Body of pancreas (tissue), 4 donors: ENCODE data around the gene CARS2. TPM values are rescaled to one million over a fixed set of nuclear protein-coding genes. Genes with fewer than 3 reads are reported as not detected.

Experiments used
- ATAC-seq: fragments of 150-250 bp; one replicate; pipeline ENCODE4 v1.9.1; 2016
- DNase-seq, 4 donors: peaks; one replicate each; pipeline ENCODE4 v3.0.0-alpha.2; 2019
- H3K27ac ChIP-seq, 4 donors: fragments of 200-600 bp; sonication (generic); 1 replicate in 3 of 4; 2 replicates in 1 of 4; pipeline versions ENCODE4 v1.5.1 to v1.6.1; 2016 to 2019; ENCODE audit warnings: mild to moderate bottlenecking in 1 of 4, mixed read lengths in 1 of 4, moderate library complexity in 1 of 4
- H3K27me3 ChIP-seq, 2 donors: fragments of 200-600 bp; sonication (generic); one replicate each; pipeline ENCODE4 v1.6.0; 2016; ENCODE audit warnings: mild to moderate bottlenecking in 1 of 2
- H3K36me3 ChIP-seq, 2 donors: fragments of 200-600 bp; sonication (generic); replicated peaks in 1 of 2; 2 replicates each; pipeline ENCODE4 v1.5.1; 2016; ENCODE audit warnings: low read depth in 2 of 2; ENCODE audit not compliant: insufficient read depth in 1 of 2
- H3K4me1 ChIP-seq: fragments of 200-600 bp; sonication (generic); one replicate; pipeline ENCODE4 v1.6.0; 2016
- H3K4me3 ChIP-seq, 2 donors: fragments of 200-600 bp; sonication (generic); 1 replicate in 1 of 2; 2 replicates in 1 of 2; pipeline ENCODE4 v1.5.1; 2016 to 2019
- H3K9me3 ChIP-seq, 3 donors: fragments of 200-600 bp; sonication (generic); 1 replicate in 2 of 3; 2 replicates in 1 of 3; pipeline ENCODE4 v1.5.1; 2016
- POLR2A ChIP-seq, 3 donors: fragments of 450-650 bp; IDR thresholded peaks; one replicate each; pipeline ENCODE4 v1.6.1; 2016; ENCODE audit warnings: antibody characterized with exemption in 3 of 3, mild to moderate bottlenecking in 2 of 3
- WGBS, 2 donors: methylation state at CpG; one replicate each; pipeline ENCODE4 v1.1.5; 2017; 5-methylcytosine and 5-hydroxymethylcytosine counted together
- intact Hi-C: fragments of 100-400 bp; cut with DNase I; formaldehyde crosslinking; loops from one replicate; pipeline ENCODE4 v1.15.1; 2023
- total RNA-seq, 2 donors: library from RNA; depleted of rRNA; stranded (reverse); fragments of >200 nt; gene quantifications; one replicate each; pipeline ENCODE4 v1.1.0, GENCODE V29; 2016
- TF ChIP-seq, protein P1 (sequence below), 7 experiments: fragments of 450-650 bp in 4 of 7; fragments of 200-600 bp in 3 of 7; sonication (generic) in 3 of 7; IDR thresholded peaks; one replicate each; pipeline ENCODE4 v1.5.1; 2016 to 2019; ENCODE audit warnings: antibody characterized with exemption in 7 of 7

Gene CARS2
- total RNA-seq, 2 donors from 2014 or later, result 30.1 to 43.5 TPM

DNA sequence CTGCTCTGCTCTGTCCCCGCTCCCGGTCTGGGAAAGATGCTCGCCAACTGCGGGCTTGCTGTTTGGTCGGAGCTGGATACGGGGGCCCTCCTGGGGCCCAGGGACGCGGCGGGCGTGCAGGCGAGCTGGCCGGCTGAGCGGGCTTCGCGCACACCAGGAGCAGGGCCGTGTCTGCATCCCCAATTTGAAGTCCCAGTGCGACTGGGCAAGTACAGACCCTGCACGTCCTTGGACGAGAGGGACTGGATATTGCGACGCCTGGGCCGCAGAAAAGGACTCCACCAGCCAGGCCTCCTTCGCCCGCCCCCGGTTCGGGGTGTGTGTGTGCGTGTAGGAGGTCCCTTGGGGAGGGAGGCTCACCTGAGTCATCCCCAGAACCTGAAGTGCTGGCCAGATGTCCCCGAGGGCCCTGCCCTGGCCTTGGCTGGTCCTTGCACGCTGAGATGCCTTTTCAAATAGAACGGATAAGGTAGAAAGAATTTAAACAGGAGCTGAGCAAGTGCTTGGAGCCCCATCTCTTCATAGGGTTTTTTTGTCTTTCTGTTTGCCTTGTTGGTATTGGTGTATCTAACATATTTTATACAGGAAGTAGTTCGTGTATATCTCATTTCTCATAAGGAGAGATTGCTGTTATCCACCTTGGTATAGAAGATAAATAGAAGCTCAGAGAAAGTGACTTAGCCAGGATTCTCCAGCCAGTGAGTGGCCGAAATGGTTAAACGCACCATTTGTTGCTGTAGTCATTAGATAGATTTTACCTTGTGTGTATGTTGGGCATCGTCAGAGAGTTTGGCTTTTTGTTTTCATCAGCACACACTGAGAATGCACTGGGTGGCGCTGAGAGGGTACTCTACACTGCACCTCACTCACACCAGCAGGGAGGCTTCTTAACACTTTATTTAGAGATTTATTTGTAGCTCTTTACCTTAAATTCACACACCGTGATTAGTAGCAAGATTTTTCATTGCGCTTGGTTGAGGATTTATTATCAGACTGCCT, 89.5 kb downstream of the CARS2 start:
- intact Hi-C loops, result no loop called here
- Histone ChIP-seq H3K36me3 (no peaks in the 10 kb centered on the region), H3K27me3 (no peaks in the 10 kb centered on the region), H3K4me1 (peaks cover 35% of the 10 kb centered on the region), H3K4me3 (peak overlapping the region; percentile 73 to 93), H3K9me3 (no peaks in the 10 kb centered on the region), H3K27ac (peak overlapping the region; percentile 93 to 97 (median 94))
- TF ChIP-seq POLR2A (IDR thresholded peaks at IDR 0.05), result peak; percentile 5 to 30 (median 17)
- TF ChIP-seq, protein P1, sequence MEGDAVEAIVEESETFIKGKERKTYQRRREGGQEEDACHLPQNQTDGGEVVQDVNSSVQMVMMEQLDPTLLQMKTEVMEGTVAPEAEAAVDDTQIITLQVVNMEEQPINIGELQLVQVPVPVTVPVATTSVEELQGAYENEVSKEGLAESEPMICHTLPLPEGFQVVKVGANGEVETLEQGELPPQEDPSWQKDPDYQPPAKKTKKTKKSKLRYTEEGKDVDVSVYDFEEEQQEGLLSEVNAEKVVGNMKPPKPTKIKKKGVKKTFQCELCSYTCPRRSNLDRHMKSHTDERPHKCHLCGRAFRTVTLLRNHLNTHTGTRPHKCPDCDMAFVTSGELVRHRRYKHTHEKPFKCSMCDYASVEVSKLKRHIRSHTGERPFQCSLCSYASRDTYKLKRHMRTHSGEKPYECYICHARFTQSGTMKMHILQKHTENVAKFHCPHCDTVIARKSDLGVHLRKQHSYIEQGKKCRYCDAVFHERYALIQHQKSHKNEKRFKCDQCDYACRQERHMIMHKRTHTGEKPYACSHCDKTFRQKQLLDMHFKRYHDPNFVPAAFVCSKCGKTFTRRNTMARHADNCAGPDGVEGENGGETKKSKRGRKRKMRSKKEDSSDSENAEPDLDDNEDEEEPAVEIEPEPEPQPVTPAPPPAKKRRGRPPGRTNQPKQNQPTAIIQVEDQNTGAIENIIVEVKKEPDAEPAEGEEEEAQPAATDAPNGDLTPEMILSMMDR (IDR thresholded peaks at IDR 0.05), result peak in 1 of 7 experiments; percentile 16
- peak; percentile 41 to 69 (median 57) for DNase-seq
- ATAC-seq, result peak; percentile 43
- 4 to 25% methylated on average over 11 to 36 of the region's 37 CpGs for WGBS, 2 donors

DNA sequence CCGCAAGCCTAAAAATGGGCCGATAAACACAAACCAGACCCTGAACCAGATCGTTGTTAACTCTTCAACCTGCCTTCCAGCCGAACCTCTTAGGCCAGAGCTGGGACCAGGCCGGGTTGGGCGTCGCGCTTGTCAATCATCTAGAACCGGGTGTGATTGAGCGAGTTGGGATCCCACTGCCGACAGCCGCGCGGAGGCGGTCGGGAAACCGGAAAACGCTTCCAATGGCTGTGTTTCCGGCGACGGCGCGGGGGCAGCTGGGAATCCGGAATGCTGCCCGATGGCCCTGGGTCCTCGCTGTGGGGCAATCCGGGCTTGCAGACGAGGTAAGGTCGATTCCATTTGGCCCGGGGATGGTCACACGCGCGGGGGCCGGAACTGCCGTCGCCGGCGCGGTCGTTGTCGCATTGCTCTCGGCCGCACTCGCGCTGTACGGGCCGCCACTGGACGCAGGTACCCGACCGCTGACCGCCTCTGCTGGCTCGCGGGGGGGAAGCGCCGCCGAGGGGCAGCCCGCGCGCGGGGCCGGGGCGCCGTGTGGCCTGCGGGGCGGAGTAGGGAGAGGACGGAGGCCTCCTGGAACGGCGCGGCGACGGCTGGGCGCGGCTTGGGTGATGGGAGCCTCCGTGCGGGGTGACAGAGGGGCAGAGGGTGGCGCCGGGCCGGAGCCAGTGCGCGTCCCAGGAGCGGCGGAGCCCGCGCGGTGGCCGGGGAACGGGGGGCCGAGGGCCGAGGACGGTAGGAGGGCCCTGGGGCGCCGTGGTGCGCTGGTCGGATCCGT, 90.4 kb downstream of the CARS2 start, which contains the start of gene NAXD:
Gene NAXD (plus strand): TSS at position 224 of the 781 bp plus-strand sequence. CDS start 57 bp downstream, at position 281.
- no peaks in the 10 kb centered on the region for H3K36me3 ChIP-seq
- intact Hi-C loops, result no loop called here
- 1% methylated on average over 15 to 85 of the region's 95 CpGs for WGBS, 2 donors
- DNase-seq (peak; percentile 90 to 96 (median 94)), ATAC-seq (peak; percentile 86)
- H3K4me1 ChIP-seq, result peaks cover 35% of the 10 kb centered on the region
- peak within 1 kb of the TSS; percentile 73 to 93 for H3K4me3 ChIP-seq
- TF ChIP-seq POLR2A (IDR thresholded peaks at IDR 0.05), result peak; percentile 69 to 82 (median 82)
- TF ChIP-seq, protein P1 (IDR thresholded peaks at IDR 0.05), result no peak
- no peaks in the 10 kb centered on the region for H3K9me3 ChIP-seq
- H3K27ac ChIP-seq, result peak within 1 kb of the TSS; percentile 93 to 97 (median 94)
- no peaks in the 10 kb centered on the region for H3K27me3 ChIP-seq

DNA sequence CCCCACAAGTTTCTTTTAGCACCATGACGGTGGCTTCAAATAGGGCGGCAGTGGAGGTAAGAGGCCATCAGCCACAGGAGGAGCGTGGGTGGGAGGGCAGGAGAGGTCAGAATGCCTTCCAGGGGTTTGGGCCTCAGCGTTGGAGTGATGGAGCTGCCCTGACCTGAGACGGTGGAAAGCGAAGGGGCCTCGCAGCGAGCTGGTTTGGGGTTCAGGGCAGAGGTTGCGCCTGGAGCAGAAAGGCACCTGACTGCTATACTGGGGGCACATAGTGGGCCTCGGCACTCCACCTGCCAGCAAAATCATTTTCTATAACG, 91.0 kb downstream of the CARS2 start:
- no peaks in the 10 kb centered on the region for H3K9me3 ChIP-seq
- intact Hi-C loops, result no loop called here
- DNase-seq (no peak), ATAC-seq (no peak)
- no peak for TF ChIP-seq POLR2A (IDR thresholded peaks at IDR 0.05)
- TF ChIP-seq, protein P1 (IDR thresholded peaks at IDR 0.05), result no peak
- no peak overlapping the region for H3K4me3 ChIP-seq
- peaks cover 35% of the 10 kb centered on the region for H3K4me1 ChIP-seq
- WGBS, 2 donors, result 80 to 96% methylated on average over 8 to 11 of the region's 11 CpGs
- H3K27me3 ChIP-seq, result no peaks in the 10 kb centered on the region
- no peaks in the 10 kb centered on the region for H3K36me3 ChIP-seq
- peak overlapping the region; percentile 51 to 97 (median 94) for H3K27ac ChIP-seq

DNA sequence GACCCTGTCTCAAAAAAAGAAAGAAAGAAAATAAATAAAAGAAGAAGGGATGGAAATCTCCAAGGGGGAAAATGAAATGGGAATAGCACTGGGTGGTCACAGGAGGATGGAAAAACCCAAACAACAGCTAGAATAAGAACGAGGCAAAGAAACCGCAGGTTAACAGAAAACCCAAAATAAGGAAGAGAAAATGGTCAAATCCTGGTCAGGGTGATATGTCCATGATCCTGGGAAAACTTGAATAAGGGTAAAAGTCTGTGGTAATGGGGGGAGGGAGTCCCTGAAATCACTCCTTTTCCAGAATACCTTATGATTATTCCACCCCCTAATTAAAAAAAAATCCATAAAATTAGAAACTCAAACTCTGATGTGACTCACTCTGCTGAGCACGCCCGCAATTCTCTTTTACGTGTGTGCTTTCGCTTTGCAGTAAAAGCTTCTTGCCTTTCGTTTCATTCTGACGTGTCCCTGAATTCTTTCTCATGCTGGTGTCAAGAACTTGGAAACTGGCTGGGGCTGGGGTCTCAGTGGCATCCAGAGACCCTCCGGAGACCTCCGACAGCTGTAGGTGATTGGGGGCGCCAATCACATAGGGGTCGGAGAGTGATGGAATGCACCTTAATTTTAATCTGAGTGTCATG, 94.8 kb downstream of the CARS2 start:
- DNase-seq (no peak), ATAC-seq (no peak)
- intact Hi-C loops, result no loop called here

More for the DNA sequence above, 94.8 kb downstream of the CARS2 start:
- 65 to 82% methylated on average over 12 of the region's 12 CpGs for WGBS, 2 donors
- no peak overlapping the region for H3K27ac ChIP-seq
- no peaks in the 10 kb centered on the region for H3K36me3 ChIP-seq
- no peaks in the 10 kb centered on the region for H3K9me3 ChIP-seq
- peaks cover 6% of the 10 kb centered on the region for H3K4me1 ChIP-seq
- no peak for TF ChIP-seq POLR2A (IDR thresholded peaks at IDR 0.05)
- TF ChIP-seq, protein P1 (IDR thresholded peaks at IDR 0.05), result no peak
- no peaks in the 10 kb centered on the region for H3K27me3 ChIP-seq
- no peak overlapping the region for H3K4me3 ChIP-seq
